Measurements from ENCODE around the gene TMEM74B.
A peak's percentile ranks its signal among the peaks of the same experiment; 100 is the strongest.
"Not testable (repeated sequence)": the region's sequence is repeated elsewhere in the genome, so short reads cannot be mapped to it uniquely, and the experiment has no call there.

The TMEM74B gene

GRCh38 chr20:1184638-1185315 is at the start of gene TMEM74B:
Gene TMEM74B (minus strand): TSS chr20:1184981. CDS start chr20:1183801, 1,180 bp downstream.
- no peak for DNase-seq

GRCh38 chr20:1232286-1233111 is 47.7 kb upstream of the TMEM74B start:
- no peak for DNase-seq

GRCh38 chr20:1229541-1229940 is 44.8 kb upstream of the TMEM74B start:
- DNase-seq: no peak

GRCh38 chr20:1225783-1226654 is 41.2 kb upstream of the TMEM74B start, which contains the start of gene RAD21L1:
Gene RAD21L1 (plus strand): TSS chr20:1226044. CDS start chr20:1228454, 2,410 bp downstream.
- peak; percentile 88 for DNase-seq

- no peak for DNase-seq
Observed at GRCh38 chr20:1225263-1225782, 40.5 kb upstream of the TMEM74B start.

- DNase-seq: no peak
Observed at GRCh38 chr20:1224205-1224890, 39.6 kb upstream of the TMEM74B start.

- not testable (repeated sequence) for DNase-seq
Observed at GRCh38 chr20:1222750-1223149, 38.0 kb upstream of the TMEM74B start.

- not testable (repeated sequence) for DNase-seq
Observed at GRCh38 chr20:1216527-1217427, 32.0 kb upstream of the TMEM74B start.

GRCh38 chr20:1215386-1216170 is 30.8 kb upstream of the TMEM74B start:
- DNase-seq: peak; percentile 80

GRCh38 chr20:1214838-1215261 is 30.1 kb upstream of the TMEM74B start:
- DNase-seq: no peak

GRCh38 chr20:1212607-1213396 is 28.0 kb upstream of the TMEM74B start:
- DNase-seq: peak; percentile 81

- DNase-seq: no peak
Observed at GRCh38 chr20:1212023-1212422, 27.2 kb upstream of the TMEM74B start.

- DNase-seq: no peak
Observed at GRCh38 chr20:1210501-1210900, 25.7 kb upstream of the TMEM74B start.

- no peak for DNase-seq
Observed at GRCh38 chr20:1209447-1210387, 24.9 kb upstream of the TMEM74B start.

GRCh38 chr20:1207293-1207878 is 22.6 kb upstream of the TMEM74B start:
- no peak for DNase-seq

- no peak for DNase-seq
Observed at GRCh38 chr20:1206366-1207148, 21.8 kb upstream of the TMEM74B start.

GRCh38 chr20:1205802-1206201 is 21.0 kb upstream of the TMEM74B start:
- no peak for DNase-seq

All from stimulated activated CD8-positive, alpha-beta memory T cell treated with anti-CD3 and anti-CD28 coated beads, Interleukin-4, amount 100 ng/mL, for 48 hours (primary cell).